ENCODE results near the gene NETO2.

Gene NETO2

DNA sequence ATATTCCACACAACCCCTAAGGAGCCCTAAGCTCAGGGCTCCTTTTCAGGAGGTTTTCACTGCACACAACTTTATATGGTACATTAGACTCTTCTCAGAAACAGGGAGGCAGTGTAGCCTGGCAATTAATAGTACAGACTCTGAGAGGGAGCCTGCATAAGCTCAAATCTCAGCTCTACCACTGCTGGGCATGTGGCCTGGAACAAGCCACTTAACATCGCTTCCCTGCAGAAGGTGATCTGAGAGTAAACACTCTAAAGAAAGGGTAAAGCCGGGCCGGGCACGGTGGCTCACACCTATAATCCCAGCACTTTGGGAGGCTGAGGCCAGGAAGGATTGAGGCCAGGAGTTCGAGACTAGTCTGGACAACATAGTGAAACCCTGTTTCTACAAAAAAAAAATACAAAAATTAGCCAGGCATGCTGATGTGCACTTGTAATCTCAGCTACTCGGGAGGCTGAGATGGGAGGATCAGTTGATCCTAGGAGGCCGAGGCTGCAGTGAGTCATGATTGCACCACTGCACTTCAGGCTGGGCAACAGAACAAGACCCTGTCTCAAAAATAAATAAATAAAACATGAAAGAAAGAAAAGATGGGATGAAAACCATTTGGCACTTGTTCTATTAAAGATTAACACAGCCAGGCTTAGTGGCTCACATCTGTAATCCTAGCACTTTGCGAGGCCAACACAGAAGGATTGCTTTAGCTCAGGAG, 99.6 kb downstream of the NETO2 start:
- DNase-seq: no peak

DNA sequence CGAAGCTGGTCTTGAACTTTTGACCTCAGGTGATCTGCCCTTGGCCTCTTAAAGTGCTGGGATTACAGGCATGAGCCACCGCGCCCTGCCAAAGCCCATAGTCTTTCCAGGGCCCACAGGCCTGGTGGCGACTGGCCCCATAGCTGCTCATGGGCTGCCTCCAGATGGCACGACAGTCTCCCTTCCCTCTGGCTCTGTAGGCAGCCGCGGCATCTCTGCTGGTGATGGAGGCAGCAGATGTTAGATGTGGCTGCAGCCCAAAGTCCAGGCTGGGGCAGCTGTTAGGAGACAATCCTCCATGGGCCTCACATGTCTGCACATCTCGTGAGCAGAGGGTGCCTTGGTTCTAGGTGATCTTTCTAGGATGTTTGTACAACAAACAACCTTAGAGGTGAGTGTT, 100.5 kb downstream of the NETO2 start:
- no peak for DNase-seq

DNA sequence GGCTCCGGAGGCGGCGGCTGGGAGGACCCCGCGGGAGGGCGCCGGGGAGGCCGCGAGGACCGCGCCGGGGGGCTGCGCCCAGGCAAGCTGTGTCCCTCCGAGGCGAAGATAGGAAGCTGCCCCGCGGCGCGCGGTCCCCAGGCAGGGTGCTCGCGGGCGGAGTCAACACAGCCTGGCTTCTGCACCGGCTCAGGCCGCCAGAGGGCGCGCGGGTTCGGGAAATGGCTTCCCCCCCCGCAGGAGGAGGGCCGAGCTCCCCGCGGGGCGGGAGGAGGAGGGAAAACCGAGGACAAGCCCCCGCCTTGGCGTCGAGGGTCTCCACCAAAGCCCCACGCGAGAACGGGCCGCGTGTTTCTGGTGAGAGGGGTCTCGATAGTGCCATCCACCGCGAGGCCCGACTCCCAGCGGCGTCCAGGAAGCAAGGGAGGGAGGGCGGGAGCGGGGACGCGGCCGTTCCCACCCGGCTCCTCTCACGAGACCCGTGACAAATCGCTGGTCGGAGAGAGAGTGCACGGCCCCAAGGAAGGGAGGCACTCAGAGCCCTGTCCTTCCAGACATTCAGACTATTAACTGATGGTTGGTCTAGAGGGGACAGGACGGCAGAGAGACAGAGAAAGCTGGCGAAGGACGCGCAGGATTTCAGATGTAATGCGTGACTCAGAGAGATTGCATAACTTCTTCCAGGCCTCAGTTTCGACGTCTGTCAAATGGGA, 105.8 kb downstream of the NETO2 start:
- DNase-seq: peak; percentile 92

DNA sequence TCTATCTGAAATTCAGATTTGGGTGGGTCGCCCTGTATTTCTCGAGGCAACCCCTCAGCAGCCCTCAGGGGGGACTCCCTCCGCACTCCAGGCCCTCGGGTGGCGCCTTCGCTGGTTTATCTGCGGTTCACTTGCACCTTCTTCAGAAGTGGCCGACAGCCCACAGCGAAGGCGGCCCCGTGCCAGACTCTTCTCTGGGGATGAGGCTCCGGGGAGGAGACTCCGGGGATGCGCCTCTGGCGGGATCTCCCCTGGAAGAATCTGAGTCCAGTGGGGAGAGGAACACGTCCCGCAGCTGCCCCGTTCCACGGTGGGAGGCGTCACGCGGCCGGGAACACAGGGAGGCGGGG, 106.4 kb downstream of the NETO2 start:
- DNase-seq: no peak

DNA sequence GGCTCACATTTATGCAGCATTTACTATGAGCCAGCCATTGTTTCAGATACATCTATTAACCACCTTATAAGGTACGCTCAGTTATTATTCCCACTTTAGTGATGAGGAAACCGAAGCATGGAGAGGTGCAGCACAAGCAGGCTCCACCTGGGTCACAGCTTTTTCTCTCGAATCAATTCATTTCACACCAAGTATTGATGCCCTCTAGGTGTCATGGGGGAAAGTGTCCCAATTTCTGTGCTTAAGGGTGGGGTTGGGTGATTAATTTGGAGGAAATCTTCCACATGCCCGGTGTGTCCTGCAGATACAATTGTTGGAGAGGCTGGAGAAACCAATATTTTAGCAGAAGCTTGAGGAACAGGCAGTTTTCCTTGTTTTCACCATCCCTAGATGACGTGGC, 107.5 kb downstream of the NETO2 start:
- DNase-seq: no peak

DNA sequence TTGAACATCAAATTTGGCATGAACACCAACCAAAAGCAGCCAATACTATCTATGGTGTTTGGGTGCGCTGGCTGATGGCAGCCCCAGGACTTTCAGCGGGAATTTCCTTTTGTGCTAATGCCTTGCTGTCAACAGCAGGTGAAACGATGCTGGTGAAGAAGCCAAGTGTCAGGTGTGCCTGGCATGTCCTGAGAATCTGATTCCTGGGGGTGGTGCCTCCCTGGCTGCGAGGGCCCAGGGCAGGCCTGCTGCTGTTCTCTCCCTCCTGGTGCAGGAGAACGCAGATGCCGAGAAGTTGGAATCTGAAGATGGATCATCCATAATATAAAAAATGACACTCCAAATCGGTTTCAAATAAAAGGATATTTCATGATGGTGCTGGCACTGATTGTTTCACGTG, 108.3 kb downstream of the NETO2 start:
- DNase-seq: no peak

DNA sequence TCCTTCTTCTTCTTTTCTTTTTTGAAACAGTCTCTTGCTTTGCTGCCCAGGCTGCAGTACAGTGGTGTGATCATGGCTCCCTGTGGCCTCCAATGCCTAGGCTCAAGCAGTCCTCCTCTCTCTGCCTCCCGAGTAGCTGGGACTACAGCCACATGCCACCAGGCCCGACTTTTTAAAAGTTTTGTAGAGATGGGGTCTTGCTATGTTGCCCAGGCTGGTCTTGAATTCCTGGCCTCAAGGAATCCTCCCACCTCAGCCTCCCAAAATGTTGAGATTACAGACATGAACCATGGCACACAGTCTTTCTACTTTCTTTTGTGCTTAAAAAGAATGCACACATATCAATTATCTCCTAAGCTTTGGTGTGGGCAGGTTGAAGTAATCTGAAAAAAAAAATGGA, 109.3 kb downstream of the NETO2 start:
- no peak for DNase-seq

DNA sequence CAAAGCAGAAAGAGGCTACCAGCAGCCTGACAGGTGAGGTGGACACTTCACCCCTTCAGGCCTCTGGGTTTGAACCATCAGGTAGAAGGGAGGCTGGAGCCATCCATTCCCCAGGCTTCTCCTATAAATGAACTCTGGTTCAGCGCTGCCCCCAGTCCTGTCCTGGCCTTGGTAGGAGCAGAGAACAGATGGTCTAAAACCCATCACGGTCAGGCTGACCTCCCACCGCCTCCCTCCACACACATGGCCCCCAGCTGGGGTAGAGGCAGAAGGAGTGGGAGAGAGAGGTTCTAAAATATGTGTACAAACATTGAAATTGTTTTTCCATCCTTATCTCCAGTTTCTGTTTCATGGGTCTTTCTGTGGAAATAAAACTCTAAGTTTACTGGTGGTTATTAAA, 110.6 kb downstream of the NETO2 start:
- DNase-seq: no peak

DNA sequence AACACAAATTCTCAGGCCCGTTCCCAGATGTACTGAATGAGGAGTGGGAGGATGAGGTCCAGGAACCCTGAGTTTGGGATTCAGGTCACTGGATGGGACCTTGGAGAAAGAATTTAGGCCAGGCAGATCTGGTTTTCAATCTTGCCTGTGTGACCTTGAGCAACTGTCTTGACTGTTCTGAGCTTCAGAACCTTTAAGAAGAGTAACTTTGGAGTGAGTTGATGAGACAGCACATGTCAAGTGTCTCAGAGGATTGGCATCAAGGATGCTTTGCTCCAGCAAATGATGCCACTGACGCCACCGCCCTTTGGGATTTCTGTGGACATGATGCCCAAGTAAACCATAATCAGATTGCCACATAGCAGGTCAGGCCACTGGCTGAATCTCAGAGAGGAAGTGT, 114.0 kb downstream of the NETO2 start:
- DNase-seq: no peak

DNA sequence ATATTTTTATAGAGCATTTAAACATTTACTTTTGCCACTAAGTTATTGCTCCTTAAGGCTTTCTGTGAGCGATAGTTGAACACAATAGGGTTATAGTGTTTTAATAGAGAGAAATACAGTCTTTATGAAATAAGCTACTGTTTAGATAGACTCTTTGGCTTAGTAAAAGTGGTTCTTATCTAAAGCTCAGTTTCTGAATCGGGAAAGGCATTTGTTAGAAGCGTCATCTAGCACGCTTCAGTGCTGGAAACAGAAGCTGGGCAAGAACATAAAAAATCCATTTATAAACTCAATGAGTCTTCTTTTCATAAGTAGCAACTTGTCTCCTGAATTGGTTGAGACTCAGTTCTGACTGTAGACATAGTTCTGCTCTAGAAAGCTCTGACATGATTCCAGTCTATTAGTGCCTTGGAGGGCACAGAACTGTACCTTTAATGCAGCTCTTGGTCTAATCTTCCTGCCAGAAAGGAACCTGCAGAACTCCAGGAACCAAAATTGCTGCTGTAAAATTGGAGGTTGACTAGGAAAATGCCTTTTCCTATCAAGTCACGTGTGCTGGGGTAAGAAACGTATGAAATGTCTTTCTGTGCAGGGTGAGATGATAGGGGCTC, 114.9 kb downstream of the NETO2 start:
- DNase-seq: no peak
